ENCODE measurements around the gene TMEM138. TPM values are rescaled to one million over a fixed set of nuclear protein-coding genes. Genes with fewer than 3 reads are reported as not detected.

The TMEM138 gene
- total and polyA plus RNA-seq, 4 donors, result 13.5 to 39.6 (median 24.2) TPM

- 75% methylated on average over 8 of the region's 8 CpGs for WGBS
- Histone ChIP-seq H3K27me3 (ENCODE audit: control insufficient read depth in 4 of 4, insufficient read depth in 4 of 4, low read length in 3 of 4) (no peaks in the 10 kb centered on the region), H3K4me3 (ENCODE audit: low read depth in 1 of 3, low read length in 3 of 3) (no peak overlapping the region), H3K9me3 (ENCODE audit: control insufficient read depth in 4 of 4, low read length in 3 of 4) (no peaks in the 10 kb centered on the region), H3K27ac (ENCODE audit: low read depth in 1 of 2, low read length in 2 of 2) (no peak overlapping the region), H3K9ac (ENCODE audit: low read depth in 1 of 2, low read length in 2 of 2) (no peak overlapping the region), H3K36me3 (ENCODE audit: control insufficient read depth in 4 of 4, insufficient read depth in 3 of 4, low read depth in 1 of 4, low read length in 3 of 4) (peaks cover 3 to 12% (median 9%) of the 10 kb centered on the region in 4 donors), H3K4me1 (ENCODE audit: control insufficient read depth in 4 of 4, insufficient read depth in 4 of 4, low read length in 3 of 4) (peaks cover 0 to 11% (median 5%) of the 10 kb centered on the region in 4 donors)
- no peak for TF ChIP-seq SP1 (IDR thresholded peaks at IDR 0.05)
- no peak for TF ChIP-seq FOXA2 (IDR thresholded peaks at IDR 0.05)
- TF ChIP-seq REST (IDR thresholded peaks at IDR 0.05), result no peak
- no peak for TF ChIP-seq CTCF (IDR thresholded peaks at IDR 0.05; ENCODE audit: low read depth, low read length, missing input control)
- TF ChIP-seq ATF3 (IDR thresholded peaks at IDR 0.05), result no peak
- TF ChIP-seq NR2F2 (IDR thresholded peaks at IDR 0.05), result no peak
- TF ChIP-seq RAD21 (IDR thresholded peaks at IDR 0.05), result no peak
- no peak for TF ChIP-seq JUND (IDR thresholded peaks at IDR 0.05)
- no peak for TF ChIP-seq ZBTB33 (IDR thresholded peaks at IDR 0.05)
- TF ChIP-seq HNF4G (IDR thresholded peaks at IDR 0.05), result no peak
- no peak for TF ChIP-seq HNF4A (conservative IDR thresholded peaks at IDR 0.05)
- no peak for TF ChIP-seq TAF1 (conservative IDR thresholded peaks at IDR 0.05)
- no peak for TF ChIP-seq MAX (IDR thresholded peaks at IDR 0.05)
- TF ChIP-seq RXRA (IDR thresholded peaks at IDR 0.05), result no peak
- no peak for TF ChIP-seq FOXA1 (IDR thresholded peaks at IDR 0.05)
- no peak for TF ChIP-seq YY1 (IDR thresholded peaks at IDR 0.05)
- TF ChIP-seq GABPA (IDR thresholded peaks at IDR 0.05 in 1 of 2, conservative IDR thresholded peaks at IDR 0.05 in 1 of 2), result no peak
- no peak for TF ChIP-seq EGR1 (IDR thresholded peaks at IDR 0.05; ENCODE audit: low read depth in 2 of 2)
- DNase-seq (ENCODE audit: low spot score), result no peak
Observed at GRCh38 chr11:61352038-61352437, 10.1 kb upstream of the TMEM138 start.
